ENCODE measurements around the gene GTPBP2. TPM values are rescaled to one million over a fixed set of nuclear protein-coding genes. Genes with fewer than 3 reads are reported as not detected.
A peak's percentile ranks its signal among the peaks of the same experiment; 100 is the strongest.
"Not testable (repeated sequence)": the region's sequence is repeated elsewhere in the genome, so short reads cannot be mapped to it uniquely, and the experiment has no call there.

Gene GTPBP2
- total RNA-seq, 1 experiment from 2014 or later: 277 TPM

DNA sequence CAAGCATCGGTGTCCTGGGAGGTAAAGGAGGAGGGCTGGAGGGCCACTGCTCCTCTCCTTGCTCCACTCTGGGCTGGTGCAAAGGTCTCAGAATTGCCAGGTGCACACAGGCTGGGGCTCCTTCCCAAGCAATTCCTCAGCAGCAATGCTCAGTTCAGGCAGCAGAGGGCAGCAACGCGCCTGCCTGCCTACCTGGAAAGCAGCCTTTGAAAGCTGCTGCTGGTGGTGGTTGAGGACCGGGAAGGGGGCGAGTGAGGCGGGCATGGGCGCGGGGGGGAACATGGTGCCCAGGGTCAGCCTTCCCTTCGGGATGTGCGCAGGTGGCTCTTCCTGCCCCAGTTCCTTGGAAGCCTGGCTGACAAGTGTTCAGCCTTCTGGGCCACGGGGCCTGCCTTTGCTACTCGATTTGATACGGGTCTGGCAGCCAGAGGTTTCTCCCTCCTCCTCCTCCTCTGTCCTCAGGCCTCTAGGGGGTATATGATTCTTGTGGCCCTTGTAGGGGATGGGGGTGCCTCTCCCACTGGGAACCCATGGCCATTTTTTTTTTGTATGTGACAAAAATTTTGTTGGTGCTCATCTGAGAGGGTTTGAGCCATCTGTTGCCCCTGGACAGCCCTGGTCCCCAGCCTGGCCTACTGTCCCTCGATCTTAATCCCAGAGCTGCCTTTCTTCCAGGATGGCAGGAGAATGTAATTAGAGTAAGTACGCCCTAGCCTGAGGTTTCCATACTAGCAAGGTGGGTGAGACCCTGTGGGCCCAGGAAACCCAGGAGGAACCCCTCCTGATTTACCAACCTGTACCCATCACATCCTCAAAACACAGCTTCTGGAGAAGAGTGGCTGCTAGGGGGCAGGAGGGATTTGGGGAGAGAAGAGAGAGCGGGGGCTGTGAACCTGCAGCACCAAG lies 38.4 kb upstream of the GTPBP2 start:
- Mint-ChIP-seq H3K9me3 (ENCODE audit: unreplicated experiment) (no peaks in the 10 kb centered on the region), H3K27ac (ENCODE audit: low read depth, unreplicated experiment) (peak overlapping the region; percentile 71), H3K4me1 (ENCODE audit: insufficient read depth, unreplicated experiment) (peaks cover 30% of the 10 kb centered on the region), H3K36me3 (ENCODE audit: insufficient read depth, unreplicated experiment) (peaks cover 34% of the 10 kb centered on the region), H3K4me3 (ENCODE audit: unreplicated experiment) (peak overlapping the region; percentile 3), H3K27me3 (ENCODE audit: insufficient read depth, unreplicated experiment) (no peaks in the 10 kb centered on the region)
- BruUV-seq (replicated peaks): TSS peak; percentile 5
- DNase-seq (ENCODE audit: unreplicated experiment): peak; percentile 81
- CTCF ChIA-PET: interaction anchor here (0.6 to 5.9 kb wide), 35 partner anchors 8 to 587 kb away, joined by 3 to 58 read pairs (median 5); partner anchors contain the start of genes MRPS18A and VEGFA
- POLR2A ChIA-PET: interaction anchor here (0.6 to 10.0 kb wide), 16 partner anchors 11 to 412 kb away, joined by 3 to 80 read pairs (median 4); partner anchors contain the start of genes MAD2L1BP, MRPS18A and VEGFA
- intact Hi-C loops (cut with micrococcal nuclease): loop anchor here (1.0 to 5.0 kb wide), 6 partner anchors 35 to 412 kb away; no protein-coding TSS in a partner anchor
- TF ChIP-seq, protein P1, sequence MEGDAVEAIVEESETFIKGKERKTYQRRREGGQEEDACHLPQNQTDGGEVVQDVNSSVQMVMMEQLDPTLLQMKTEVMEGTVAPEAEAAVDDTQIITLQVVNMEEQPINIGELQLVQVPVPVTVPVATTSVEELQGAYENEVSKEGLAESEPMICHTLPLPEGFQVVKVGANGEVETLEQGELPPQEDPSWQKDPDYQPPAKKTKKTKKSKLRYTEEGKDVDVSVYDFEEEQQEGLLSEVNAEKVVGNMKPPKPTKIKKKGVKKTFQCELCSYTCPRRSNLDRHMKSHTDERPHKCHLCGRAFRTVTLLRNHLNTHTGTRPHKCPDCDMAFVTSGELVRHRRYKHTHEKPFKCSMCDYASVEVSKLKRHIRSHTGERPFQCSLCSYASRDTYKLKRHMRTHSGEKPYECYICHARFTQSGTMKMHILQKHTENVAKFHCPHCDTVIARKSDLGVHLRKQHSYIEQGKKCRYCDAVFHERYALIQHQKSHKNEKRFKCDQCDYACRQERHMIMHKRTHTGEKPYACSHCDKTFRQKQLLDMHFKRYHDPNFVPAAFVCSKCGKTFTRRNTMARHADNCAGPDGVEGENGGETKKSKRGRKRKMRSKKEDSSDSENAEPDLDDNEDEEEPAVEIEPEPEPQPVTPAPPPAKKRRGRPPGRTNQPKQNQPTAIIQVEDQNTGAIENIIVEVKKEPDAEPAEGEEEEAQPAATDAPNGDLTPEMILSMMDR (IDR thresholded peaks at IDR 0.05; ENCODE audit: unreplicated experiment): peak; percentile 87

DNA sequence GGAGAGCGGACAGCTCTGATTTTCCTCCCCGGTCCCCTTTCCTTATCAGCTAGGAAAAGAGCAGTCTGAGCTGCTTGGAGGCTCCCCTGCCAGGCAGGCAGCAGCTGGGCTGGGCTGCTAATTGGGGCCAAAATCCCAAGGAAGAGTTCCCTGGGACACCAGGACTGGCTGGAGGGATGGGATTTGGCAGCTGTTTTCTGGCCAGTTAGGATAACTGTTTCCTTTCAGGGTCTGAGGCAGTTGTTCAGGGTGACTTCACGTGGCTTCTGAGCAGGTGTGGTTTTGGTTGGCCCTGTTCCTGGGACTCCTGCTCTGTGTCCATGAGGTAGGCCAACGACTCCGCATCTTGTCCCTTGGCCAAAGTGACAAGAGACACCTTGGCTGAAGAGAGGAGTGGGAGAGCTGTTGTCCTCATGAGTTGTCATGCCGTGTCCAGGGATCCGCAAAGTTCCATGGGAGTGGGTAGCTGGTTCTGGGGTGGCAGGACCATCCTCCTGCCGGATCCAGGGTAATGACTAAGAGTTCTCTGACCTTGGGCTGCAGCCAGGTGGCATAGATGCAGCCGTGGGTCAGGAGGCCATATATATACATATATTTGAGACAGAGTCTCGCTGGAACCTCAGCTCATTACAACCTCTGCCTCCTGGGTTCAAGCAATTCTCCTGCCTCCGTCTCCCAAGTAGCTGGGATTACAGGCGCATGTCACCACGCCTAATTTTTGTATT lies 37.3 kb upstream of the GTPBP2 start:
- CTCF ChIA-PET: interaction anchor here (0.6 to 5.9 kb wide), 26 partner anchors 9 to 578 kb away, joined by 3 to 58 read pairs (median 5); partner anchors contain the start of genes MRPS18A and VEGFA
- no peak overlapping the region for H3K27ac Mint-ChIP-seq (ENCODE audit: low read depth, unreplicated experiment)
- intact Hi-C loops (cut with micrococcal nuclease): loop anchor here (2.0 to 5.0 kb wide), 3 partner anchors 34 to 108 kb away; no protein-coding TSS in a partner anchor
- POLR2A ChIA-PET: interaction anchor here (0.8 to 10.0 kb wide), 10 partner anchors 10 to 413 kb away, joined by 3 to 80 read pairs (median 6); partner anchors contain the start of genes MRPS18A and VEGFA
- no peak overlapping the region for H3K4me3 Mint-ChIP-seq (ENCODE audit: unreplicated experiment)
- no TSS peak for BruUV-seq (replicated peaks)
- H3K27me3 Mint-ChIP-seq (ENCODE audit: insufficient read depth, unreplicated experiment): no peaks in the 10 kb centered on the region
- H3K9me3 Mint-ChIP-seq (ENCODE audit: unreplicated experiment): no peaks in the 10 kb centered on the region
- no peak for DNase-seq (ENCODE audit: unreplicated experiment)
- H3K36me3 Mint-ChIP-seq (ENCODE audit: insufficient read depth, unreplicated experiment): peaks cover 25% of the 10 kb centered on the region
- TF ChIP-seq, protein P1 (IDR thresholded peaks at IDR 0.05; ENCODE audit: unreplicated experiment): no peak
- peaks cover 30% of the 10 kb centered on the region for H3K4me1 Mint-ChIP-seq (ENCODE audit: insufficient read depth, unreplicated experiment)

DNA sequence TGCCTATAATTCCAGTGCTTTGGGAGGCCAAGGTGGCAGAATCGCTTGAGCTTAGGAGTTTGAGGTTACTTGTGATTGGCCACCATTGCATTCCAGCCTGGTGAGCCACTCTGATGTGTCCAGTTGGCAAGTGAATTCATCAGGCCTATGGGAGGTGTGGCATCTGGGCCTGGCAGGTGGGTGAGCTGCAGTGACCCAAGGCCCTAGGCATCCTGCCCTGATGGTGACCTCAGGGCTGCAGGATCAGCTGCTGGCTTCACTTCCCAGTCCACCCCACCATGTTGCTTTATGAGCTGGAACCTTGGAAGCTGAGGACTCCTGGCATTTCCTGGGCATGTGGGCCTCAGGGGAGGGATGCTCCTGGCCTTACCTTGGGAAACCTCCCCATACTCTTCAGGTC lies 36.3 kb upstream of the GTPBP2 start:
- POLR2A ChIA-PET: interaction anchor here (0.7 to 10.0 kb wide), 6 partner anchors 22 to 109 kb away, joined by 3 to 80 read pairs (median 11); partner anchors contain the start of genes GTPBP2 and MRPS18A
- Mint-ChIP-seq H3K4me3 (ENCODE audit: unreplicated experiment) (no peak overlapping the region), H3K9me3 (ENCODE audit: unreplicated experiment) (no peaks in the 10 kb centered on the region), H3K36me3 (ENCODE audit: insufficient read depth, unreplicated experiment) (peaks cover 27% of the 10 kb centered on the region), H3K27me3 (ENCODE audit: insufficient read depth, unreplicated experiment) (no peaks in the 10 kb centered on the region), H3K27ac (ENCODE audit: low read depth, unreplicated experiment) (no peak overlapping the region), H3K4me1 (ENCODE audit: insufficient read depth, unreplicated experiment) (peaks cover 30% of the 10 kb centered on the region)
- BruUV-seq (replicated peaks): no TSS peak
- CTCF ChIA-PET: interaction anchor here (0.6 to 5.9 kb wide), 14 partner anchors 8 to 552 kb away, joined by 3 to 58 read pairs (median 6); partner anchors contain the start of genes MAD2L1BP and MRPS18A
- intact Hi-C loops (cut with micrococcal nuclease): loop anchor here (5.0 kb wide), 2 partner anchors 33 to 37 kb away; no protein-coding TSS in a partner anchor
- DNase-seq (ENCODE audit: unreplicated experiment): peak; percentile 30
- TF ChIP-seq, protein P1 (IDR thresholded peaks at IDR 0.05; ENCODE audit: unreplicated experiment): no peak

DNA sequence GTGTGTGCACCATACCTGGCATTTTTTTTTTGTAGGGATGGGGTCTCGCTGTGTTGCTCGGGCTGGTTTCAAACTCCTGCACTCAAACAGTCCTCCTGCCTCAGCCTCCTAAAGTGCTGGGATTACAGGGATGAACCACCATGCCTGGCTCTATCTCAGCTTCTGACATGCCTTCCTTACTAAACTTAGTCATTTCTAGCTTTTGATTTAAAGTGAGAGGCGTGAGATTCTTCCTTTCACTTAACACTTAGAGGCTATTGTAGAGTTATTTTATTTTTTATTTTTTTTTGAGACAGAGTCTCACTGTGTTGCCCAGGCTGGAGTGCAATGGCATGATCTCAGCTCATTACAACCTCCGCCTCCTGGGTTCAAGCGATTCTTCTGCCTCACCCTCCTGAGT lies 33.9 kb upstream of the GTPBP2 start:
- H3K27ac Mint-ChIP-seq (ENCODE audit: low read depth, unreplicated experiment); POLR2A ChIA-PET; intact Hi-C loops (cut with micrococcal nuclease); BruUV-seq (replicated peaks); H3K4me3 Mint-ChIP-seq (ENCODE audit: unreplicated experiment); DNase-seq (ENCODE audit: unreplicated experiment); CTCF ChIA-PET; H3K27me3 Mint-ChIP-seq (ENCODE audit: insufficient read depth, unreplicated experiment); H3K9me3 Mint-ChIP-seq (ENCODE audit: unreplicated experiment): not testable (repeated sequence)
- peaks cover 21% of the 10 kb centered on the region for H3K36me3 Mint-ChIP-seq (ENCODE audit: insufficient read depth, unreplicated experiment)
- peaks cover 20% of the 10 kb centered on the region for H3K4me1 Mint-ChIP-seq (ENCODE audit: insufficient read depth, unreplicated experiment)
